HG03139 (cell line): Measurements from ENCODE around the gene FBXL7.

Experiments
- ATAC-seq: cut with Tn5 transposase; IDR thresholded peaks from one replicate; pipeline ENCODE4 v1.9.1; 2021; ENCODE audit not compliant: unreplicated experiment

The FBXL7 gene

GRCh38 chr5:15499528-15500324 lies at the start of gene FBXL7:
Gene FBXL7, plus strand, starts transcription at chr5:15500180.
- no peak for ATAC-seq

- no peak for ATAC-seq
These were observed 49.5 kb upstream of the FBXL7 start for GRCh38 chr5:15450473-15450872.

GRCh38 chr5:15450949-15451348 lies 49.0 kb upstream of the FBXL7 start:
- no peak for ATAC-seq

- ATAC-seq, result no peak
These were observed 48.0 kb upstream of the FBXL7 start for GRCh38 chr5:15452030-15452429.

GRCh38 chr5:15452781-15453180 lies 47.2 kb upstream of the FBXL7 start:
- no peak for ATAC-seq

GRCh38 chr5:15459200-15459599 lies 40.8 kb upstream of the FBXL7 start:
- ATAC-seq, result no peak

GRCh38 chr5:15463231-15463980 lies 36.6 kb upstream of the FBXL7 start:
- ATAC-seq, result no peak

GRCh38 chr5:15472116-15472515 lies 27.9 kb upstream of the FBXL7 start:
- no peak for ATAC-seq

GRCh38 chr5:15474143-15474719 lies 25.7 kb upstream of the FBXL7 start:
- no peak for ATAC-seq

GRCh38 chr5:15475367-15475766 lies 24.6 kb upstream of the FBXL7 start:
- ATAC-seq, result no peak

GRCh38 chr5:15476977-15477376 lies 23.0 kb upstream of the FBXL7 start:
- ATAC-seq, result no peak

- no peak for ATAC-seq
These were observed 19.5 kb upstream of the FBXL7 start for GRCh38 chr5:15480436-15480835.

- ATAC-seq, result no peak
These were observed 16.5 kb upstream of the FBXL7 start for GRCh38 chr5:15483351-15484097.

GRCh38 chr5:15487228-15487627 lies 12.8 kb upstream of the FBXL7 start:
- ATAC-seq, result no peak

GRCh38 chr5:15489571-15490235 lies 10.3 kb upstream of the FBXL7 start:
- ATAC-seq, result no peak

- ATAC-seq, result no peak
These were observed 7.4 kb upstream of the FBXL7 start for GRCh38 chr5:15492545-15492944.

- no peak for ATAC-seq
These were observed 6.5 kb upstream of the FBXL7 start for GRCh38 chr5:15493501-15493900.

GRCh38 chr5:15495026-15495425 lies 5.0 kb upstream of the FBXL7 start:
- no peak for ATAC-seq

- no peak for ATAC-seq
These were observed 3.1 kb upstream of the FBXL7 start for GRCh38 chr5:15496886-15497285.

GRCh38 chr5:15500325-15501001 lies 483 bp downstream of the FBXL7 start:
- no peak for ATAC-seq
